ENCODE data around the gene PXMP2.

PXMP2 gene

GRCh38 chr12:132641811-132642650 lies 45.4 kb upstream of the PXMP2 start:
- in situ Hi-C loops (cut with MboI; ENCODE audit: low sequenced_read_pairs, unreplicated experiment), result no loop called here
- no peak for TF ChIP-seq CTCF (IDR thresholded peaks at IDR 0.05; ENCODE audit: borderline replicate concordance, control extremely low read depth, extremely low read depth, insufficient read depth, missing control alignments)
- no peak for DNase-seq (ENCODE audit: low spot score)

- no peak for TF ChIP-seq CTCF (IDR thresholded peaks at IDR 0.05; ENCODE audit: borderline replicate concordance, control extremely low read depth, extremely low read depth, insufficient read depth, missing control alignments)
- DNase-seq (ENCODE audit: low spot score), result no peak
- in situ Hi-C loops (cut with MboI; ENCODE audit: low sequenced_read_pairs, unreplicated experiment), result no loop called here
Measured at GRCh38 chr12:132642846-132643835, 44.2 kb upstream of the PXMP2 start.

- no peak for TF ChIP-seq CTCF (IDR thresholded peaks at IDR 0.05; ENCODE audit: borderline replicate concordance, control extremely low read depth, extremely low read depth, insufficient read depth, missing control alignments)
- DNase-seq (ENCODE audit: low spot score), result no peak
- in situ Hi-C loops (cut with MboI; ENCODE audit: low sequenced_read_pairs, unreplicated experiment), result no loop called here
Measured at GRCh38 chr12:132646850-132647249, 40.5 kb upstream of the PXMP2 start.

- TF ChIP-seq CTCF (IDR thresholded peaks at IDR 0.05; ENCODE audit: borderline replicate concordance, control extremely low read depth, extremely low read depth, insufficient read depth, missing control alignments), result no peak
- in situ Hi-C loops (cut with MboI; ENCODE audit: low sequenced_read_pairs, unreplicated experiment), result no loop called here
- DNase-seq (ENCODE audit: low spot score), result no peak
Measured at GRCh38 chr12:132647858-132648257, 39.5 kb upstream of the PXMP2 start.

- no peak for DNase-seq (ENCODE audit: low spot score)
- TF ChIP-seq CTCF (IDR thresholded peaks at IDR 0.05; ENCODE audit: borderline replicate concordance, control extremely low read depth, extremely low read depth, insufficient read depth, missing control alignments), result no peak
- in situ Hi-C loops (cut with MboI; ENCODE audit: low sequenced_read_pairs, unreplicated experiment), result no loop called here
Measured at GRCh38 chr12:132648616-132649225, 38.7 kb upstream of the PXMP2 start.
